HG02870 (cell line): ENCODE results near the gene PIGS.

ENCODE experiments used
- ATAC-seq: cut with Tn5 transposase; IDR thresholded peaks from one replicate; pipeline ENCODE4 v1.9.1; 2021; ENCODE audit warnings: mild to moderate bottlenecking, moderate library complexity; ENCODE audit not compliant: unreplicated experiment

Gene PIGS

DNA sequence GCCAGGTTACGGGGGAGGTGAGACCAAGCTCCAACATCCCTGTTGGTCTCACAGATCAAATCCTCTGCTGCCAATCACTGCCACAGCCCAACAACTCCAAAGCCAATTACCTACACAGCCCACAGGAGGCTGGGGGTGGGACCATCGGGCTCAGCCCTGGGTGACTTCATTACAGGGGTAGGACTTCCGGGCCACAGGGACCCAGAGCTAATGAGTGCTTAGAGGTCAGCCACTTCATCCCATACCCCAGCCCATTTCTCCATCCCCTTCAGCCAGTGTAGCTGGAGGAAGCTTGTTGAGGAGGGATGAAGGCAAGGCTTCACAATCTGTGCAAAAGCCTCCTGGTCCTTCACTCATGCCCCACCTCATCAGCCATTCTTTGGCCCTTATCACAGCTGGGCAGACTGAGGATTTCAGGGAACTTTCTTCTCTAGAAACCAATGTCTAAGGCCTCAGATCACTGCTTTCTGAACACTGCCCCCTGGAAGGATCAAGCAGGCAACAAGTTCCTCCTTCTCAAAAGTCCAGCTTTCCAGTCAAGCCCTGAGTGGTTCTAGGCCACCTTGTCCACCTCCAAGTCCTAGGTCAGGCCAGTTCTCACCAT, 59.4 kb downstream of the PIGS start:
- no peak for ATAC-seq

DNA sequence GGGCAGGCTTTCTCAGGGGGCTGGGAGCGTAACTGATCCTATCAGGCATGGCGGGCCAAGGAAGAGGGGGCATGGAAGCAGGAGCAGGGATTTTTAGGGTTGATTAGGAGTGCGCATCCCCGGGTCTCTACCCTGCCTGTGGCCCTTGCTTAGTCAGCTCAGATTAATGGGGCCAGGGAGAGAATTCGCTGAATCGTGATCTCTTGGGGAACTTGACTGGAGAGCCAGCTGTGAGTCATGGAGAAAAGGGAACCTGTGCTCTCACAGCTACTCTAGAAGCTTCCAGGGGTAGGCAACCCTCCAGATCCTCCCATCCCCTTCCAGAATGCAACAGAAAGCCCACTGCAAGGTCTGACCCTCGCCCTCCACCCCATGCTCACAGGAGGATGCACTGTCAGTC, 61.5 kb downstream of the PIGS start:
- ATAC-seq = no peak

DNA sequence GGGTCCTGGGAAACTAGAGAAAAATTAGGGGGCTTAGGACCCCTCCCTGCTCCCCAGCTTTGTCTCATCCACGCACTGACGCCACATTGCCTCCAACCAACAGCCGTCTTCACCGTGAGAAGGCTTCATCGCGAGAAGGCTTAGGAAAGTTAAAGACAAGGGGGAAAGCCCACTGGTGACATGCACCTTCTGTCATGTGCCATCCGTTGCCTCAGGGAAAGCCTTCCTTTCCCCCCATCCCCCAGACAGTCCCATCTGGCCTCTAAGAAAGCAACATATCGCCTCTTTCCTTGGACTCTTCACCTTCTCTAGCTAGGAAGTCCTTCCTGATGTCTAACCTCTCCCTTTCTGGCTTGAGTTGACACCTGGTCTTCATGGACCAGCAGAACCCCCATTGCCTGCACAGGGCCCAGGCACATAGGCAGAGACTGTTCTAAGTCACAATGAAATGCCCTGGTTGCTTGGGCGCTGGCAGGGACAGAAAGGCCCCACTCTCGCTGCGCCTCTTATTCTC, 63.1 kb downstream of the PIGS start:
- no peak for ATAC-seq

DNA sequence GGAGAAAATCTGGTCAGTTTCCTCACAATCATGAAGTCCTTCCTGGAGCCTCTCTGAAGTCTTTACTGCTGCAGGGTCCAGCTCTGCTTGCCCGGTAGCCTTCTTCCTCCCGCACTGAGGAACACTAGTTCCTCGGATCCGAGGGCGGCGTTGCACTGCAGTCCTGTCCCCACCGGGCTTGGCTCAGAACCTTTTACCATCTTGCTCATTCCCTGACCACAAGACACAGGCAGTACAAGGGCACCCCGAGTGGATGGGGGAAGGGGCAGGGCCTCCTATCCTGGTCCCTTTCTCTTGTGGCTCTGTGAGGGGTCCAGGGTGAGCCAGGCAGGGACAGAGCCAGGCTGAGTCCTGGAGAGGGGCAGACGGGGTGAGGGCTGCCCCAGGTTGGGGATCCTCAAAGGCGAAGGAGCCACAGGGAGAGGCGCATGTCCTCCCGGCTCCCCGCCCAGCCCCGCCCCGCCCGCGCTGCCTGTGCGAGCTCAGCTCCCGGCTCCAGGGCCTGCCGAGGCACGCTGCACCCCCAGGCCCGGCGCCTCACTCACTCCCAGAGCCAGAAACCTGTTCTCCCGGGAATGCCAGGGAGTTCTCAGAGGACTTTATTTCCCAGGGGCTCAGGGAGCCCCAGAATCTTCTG, 63.6 kb downstream of the PIGS start:
- ATAC-seq = no peak

DNA sequence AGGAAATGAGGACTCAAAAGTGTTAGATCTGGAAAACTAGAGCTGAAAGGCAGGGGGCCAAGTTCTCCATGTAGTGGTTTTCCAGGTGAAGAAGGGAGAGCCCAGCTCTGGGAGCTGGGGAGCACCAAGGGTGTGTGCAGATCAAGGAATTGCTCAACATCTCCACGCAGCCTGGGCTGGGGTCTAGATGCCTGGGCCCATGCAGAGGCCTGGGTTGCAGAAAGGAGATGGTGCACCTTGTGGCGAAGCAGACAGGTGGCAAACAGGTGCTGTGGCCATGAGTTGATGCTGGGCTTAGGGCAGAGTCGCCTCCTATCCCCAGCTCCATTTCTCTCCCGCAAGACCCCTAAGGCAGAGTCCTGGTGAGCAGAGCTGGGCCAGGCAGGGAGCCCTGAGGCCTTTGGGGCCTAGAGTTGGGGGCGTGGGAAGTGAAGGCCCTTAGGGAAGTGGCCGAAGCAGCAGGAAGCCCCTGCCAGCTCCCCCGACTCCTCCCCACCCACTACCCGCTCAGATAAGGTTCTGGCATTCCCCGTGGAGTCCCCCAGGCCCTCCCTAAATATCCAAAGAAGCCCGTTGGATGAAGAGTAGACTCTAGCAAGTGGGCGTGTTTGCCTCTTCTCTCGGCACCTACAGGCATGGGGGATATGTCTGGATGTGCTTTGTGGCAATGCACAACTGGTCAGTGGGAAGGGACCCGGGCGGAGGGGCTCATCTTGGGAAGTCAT, 64.4 kb downstream of the PIGS start:
- ATAC-seq = no peak

DNA sequence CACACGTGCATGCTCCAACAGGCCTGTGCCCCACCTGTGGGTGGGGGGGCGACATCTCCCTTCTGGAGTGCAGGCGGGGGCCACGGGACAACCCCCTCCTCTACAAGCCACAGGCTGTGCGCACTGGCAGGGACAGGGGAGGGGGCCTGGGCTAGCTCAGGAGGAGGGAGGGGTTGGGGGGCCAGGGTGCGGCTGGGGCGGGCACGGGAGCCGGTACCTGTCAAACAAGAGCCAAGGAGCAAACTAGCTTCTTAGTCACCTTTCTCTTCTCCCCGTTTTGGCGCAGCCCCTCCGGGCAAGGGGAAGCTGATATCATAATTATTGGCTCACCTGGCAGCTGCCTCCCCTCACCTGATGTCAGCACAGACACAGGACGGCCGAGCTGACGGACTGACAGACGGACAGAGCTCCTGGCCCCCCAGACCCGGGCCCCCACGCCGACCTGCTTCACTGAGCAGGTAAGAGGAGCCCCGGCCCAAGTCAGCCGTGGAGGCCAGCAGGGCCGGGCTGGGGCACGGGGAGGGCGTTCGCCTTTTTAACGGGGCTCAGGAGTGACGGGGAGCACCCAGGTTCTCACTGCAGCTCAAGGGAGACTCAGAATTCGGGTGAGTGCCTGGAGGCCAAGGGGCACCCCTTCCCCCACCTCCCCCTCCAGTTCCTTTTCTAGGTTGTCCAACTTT, 65.2 kb downstream of the PIGS start, which contains the start of gene FOXN1:
Gene FOXN1 (plus strand): TSS at position 363 of the 680 bp plus-strand sequence. CDS start 17,622 bp downstream, outside the sequence.
- no peak for ATAC-seq

DNA sequence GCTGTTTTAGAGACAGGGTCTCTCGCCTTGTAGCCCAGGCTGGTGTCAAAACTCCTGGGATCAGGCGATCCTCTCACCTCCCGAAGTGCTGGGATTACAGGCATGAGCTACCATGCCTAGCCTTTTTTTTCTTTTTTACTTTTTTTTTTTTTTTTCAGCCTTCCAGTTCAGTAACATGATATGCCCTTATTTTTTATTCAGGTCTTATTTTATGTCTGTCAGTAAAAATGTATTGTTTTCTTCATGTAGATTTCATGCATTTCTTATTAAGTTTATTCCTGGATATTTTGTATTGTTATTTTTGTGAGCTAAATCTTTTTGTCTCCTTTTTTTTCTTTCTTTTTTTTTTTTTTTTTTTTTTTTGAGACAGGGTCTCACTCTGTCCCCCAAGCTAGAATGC, 67.9 kb downstream of the PIGS start:
- ATAC-seq = no peak
